Spleen (tissue), 11 donors: ENCODE measurements around the gene EEF1AKMT3. TPM values are rescaled to one million over a fixed set of nuclear protein-coding genes. Genes with fewer than 3 reads are reported as not detected.
A peak's percentile ranks its signal among the peaks of the same experiment; 100 is the strongest.

Experiments
- DNase-seq: peaks from one replicate; pipeline ENCODE4 v3.0.0-alpha.2; 2020
- H3K27ac ChIP-seq, 8 donors: fragments of 200-600 bp; sonication (generic) in 7 of 8; 1 replicate in 4 of 8; 2 replicates in 4 of 8; pipeline versions ENCODE4 v1.5.0 to v1.8.0; 2016 to 2021; ENCODE audit warnings: inconsistent platforms in 4 of 8, mild to moderate bottlenecking in 4 of 8, moderate library complexity in 1 of 8
- H3K27me3 ChIP-seq, 7 donors: fragments of 200-600 bp; sonication (generic) in 6 of 7; replicated peaks in 1 of 7; 1 replicate in 4 of 7; 2 replicates in 3 of 7; pipeline versions ENCODE4 v1.5.0 to v1.8.0; 2016 to 2021; ENCODE audit warnings: inconsistent platforms in 3 of 7, mild to moderate bottlenecking in 1 of 7
- H3K36me3 ChIP-seq, 6 donors: fragments of 200-600 bp; sonication (generic) in 5 of 6; 1 replicate in 4 of 6; 2 replicates in 2 of 6; pipeline versions ENCODE4 v1.5.0 to v1.8.0; 2016 to 2021; ENCODE audit warnings: inconsistent platforms in 2 of 6
- H3K4me1 ChIP-seq, 6 donors: fragments of 200-600 bp; sonication (generic) in 5 of 6; 1 replicate in 3 of 6; 2 replicates in 3 of 6; pipeline versions ENCODE4 v1.5.0 to v1.8.0; 2016 to 2021; ENCODE audit warnings: inconsistent platforms in 3 of 6
- H3K4me3 ChIP-seq, 8 donors: fragments of 200-600 bp; sonication (generic) in 7 of 8; 1 replicate in 4 of 8; 2 replicates in 4 of 8; pipeline versions ENCODE4 v1.5.0 to v1.8.0; 2016 to 2021; ENCODE audit warnings: inconsistent platforms in 4 of 8, mild to moderate bottlenecking in 4 of 8, moderate library complexity in 2 of 8
- H3K9me3 ChIP-seq, 8 donors: fragments of 200-600 bp; sonication (generic) in 7 of 8; 1 replicate in 4 of 8; 2 replicates in 4 of 8; pipeline versions ENCODE4 v1.5.0 to v1.8.0; 2016 to 2021; ENCODE audit warnings: inconsistent platforms in 4 of 8
- POLR2A ChIP-seq, 3 donors: fragments of 450-650 bp; IDR thresholded peaks; one replicate each; pipeline ENCODE4 v1.5.1; 2017; ENCODE audit warnings: antibody characterized with exemption in 3 of 3, mild to moderate bottlenecking in 1 of 3
- POLR2AphosphoS5 ChIP-seq, 3 donors: sonication (generic); formaldehyde crosslinking; IDR thresholded peaks; one replicate each; pipeline ENCODE4 v1.5.1; 2017; ENCODE audit warnings: antibody characterized with exemption in 3 of 3
- WGBS, 5 donors: extraction: QIAGEN DNeasy Blood & Tissue Kit in 3 of 5; methylation state at CpG; one replicate each; pipeline versions ENCODE4 v1.1.5 to v1.1.7; 2013 to 2018; 5-methylcytosine and 5-hydroxymethylcytosine counted together
- intact Hi-C: fragments of 100-400 bp; cut with DNase I; formaldehyde crosslinking; loops from one replicate; pipeline ENCODE4 v1.15.0; 2023; ENCODE audit warnings: low total_unique reads
- polyA plus RNA-seq, 3 donors: library from polyadenylated mRNA; stranded (reverse); fragments of 200-250 nt; gene quantifications; one replicate each; pipeline ENCODE4 v1.2.1, GENCODE V29; 2013
- total RNA-seq, 7 donors: library from RNA; depleted of rRNA in 3 of 7; stranded (reverse); fragments of >200 nt in 3 of 7; fragmentation: NEBNext Ultra II Directional in 4 of 7; extraction: Animal tissue kit (Norgen Biotek cat#: 25700) in 4 of 7; gene quantifications; one replicate each; pipeline versions ENCODE4 v1.1.0 to v1.2.1, GENCODE V29; 2016 to 2021
- TF ChIP-seq, protein P1 (sequence below), 11 experiments: fragments of 200-600 bp in 7 of 11; fragments of 450-650 bp in 4 of 11; sonication (generic) in 4 of 11; IDR thresholded peaks in 8 of 11; conservative IDR thresholded peaks in 3 of 11; 1 replicate in 7 of 11; 2 replicates in 4 of 11; pipeline versions ENCODE4 v1.4.0 to v1.8.0; 2016 to 2021; ENCODE audit warnings: antibody characterized with exemption in 11 of 11, inconsistent platforms in 4 of 11, mild to moderate bottlenecking in 1 of 11
- donor health status: healthy with polysubstance abuse.
- donor health status: DM: no; HTN: no; CAD: no; lungs with moderate emphysema.
- donor health status: DM: no; HTN: no; CAD: no.
- donor health status: Bipolar disorder and iron deficiency.
- donor health status: healthy.
- donor health status: DM: no; HTN: no; CAD: no.
- donor health status: DM: yes; HTN: yes; CAD: no.

Gene EEF1AKMT3
- total and polyA plus RNA-seq, 10 donors, result 1.2 to 9.5 (median 4.4) TPM

DNA sequence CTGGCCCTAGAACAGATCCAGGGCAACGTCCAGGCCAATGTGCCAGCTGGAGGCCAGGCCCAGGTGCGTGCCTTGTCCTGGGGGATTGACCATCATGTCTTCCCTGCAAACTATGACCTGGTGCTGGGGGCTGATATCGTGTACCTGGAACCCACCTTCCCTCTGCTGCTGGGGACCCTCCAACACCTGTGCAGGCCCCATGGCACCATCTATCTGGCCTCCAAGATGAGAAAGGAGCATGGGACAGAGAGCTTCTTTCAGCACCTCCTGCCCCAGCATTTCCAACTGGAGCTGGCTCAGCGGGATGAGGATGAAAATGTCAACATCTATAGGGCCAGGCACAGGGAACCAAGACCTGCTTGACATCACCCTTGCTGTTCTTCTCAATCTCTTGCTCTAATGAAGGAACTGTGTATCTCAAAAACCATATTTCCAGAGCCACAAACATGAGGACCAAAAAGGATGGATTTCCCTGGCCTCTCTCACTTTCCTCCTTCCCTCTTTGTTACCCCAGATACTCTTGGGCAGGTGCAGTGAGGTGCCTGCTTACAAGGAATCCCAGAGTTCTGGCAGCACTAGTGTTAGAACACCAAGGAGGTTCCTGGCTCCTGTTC lies 8.0 kb downstream of the EEF1AKMT3 start:
- H3K4me3 ChIP-seq, result no peak overlapping the region
- H3K36me3 ChIP-seq, result peaks cover 0 to 16% (median 4%) of the 10 kb centered on the region in 6 donors
- H3K27me3 ChIP-seq, result no peaks in the 10 kb centered on the region
- 83 to 94% (median 86%) methylated on average over 4 of the region's 4 CpGs for WGBS, 5 donors
- H3K27ac ChIP-seq, result peak overlapping the region in 4 of 8 donors; percentile 33 to 86 (median 84)
- no peak for DNase-seq
- intact Hi-C loops, result no loop called here
- no peaks in the 10 kb centered on the region for H3K9me3 ChIP-seq
- peaks cover 14 to 57% (median 41%) of the 10 kb centered on the region in 6 donors for H3K4me1 ChIP-seq
- TF ChIP-seq, protein P1, sequence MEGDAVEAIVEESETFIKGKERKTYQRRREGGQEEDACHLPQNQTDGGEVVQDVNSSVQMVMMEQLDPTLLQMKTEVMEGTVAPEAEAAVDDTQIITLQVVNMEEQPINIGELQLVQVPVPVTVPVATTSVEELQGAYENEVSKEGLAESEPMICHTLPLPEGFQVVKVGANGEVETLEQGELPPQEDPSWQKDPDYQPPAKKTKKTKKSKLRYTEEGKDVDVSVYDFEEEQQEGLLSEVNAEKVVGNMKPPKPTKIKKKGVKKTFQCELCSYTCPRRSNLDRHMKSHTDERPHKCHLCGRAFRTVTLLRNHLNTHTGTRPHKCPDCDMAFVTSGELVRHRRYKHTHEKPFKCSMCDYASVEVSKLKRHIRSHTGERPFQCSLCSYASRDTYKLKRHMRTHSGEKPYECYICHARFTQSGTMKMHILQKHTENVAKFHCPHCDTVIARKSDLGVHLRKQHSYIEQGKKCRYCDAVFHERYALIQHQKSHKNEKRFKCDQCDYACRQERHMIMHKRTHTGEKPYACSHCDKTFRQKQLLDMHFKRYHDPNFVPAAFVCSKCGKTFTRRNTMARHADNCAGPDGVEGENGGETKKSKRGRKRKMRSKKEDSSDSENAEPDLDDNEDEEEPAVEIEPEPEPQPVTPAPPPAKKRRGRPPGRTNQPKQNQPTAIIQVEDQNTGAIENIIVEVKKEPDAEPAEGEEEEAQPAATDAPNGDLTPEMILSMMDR (IDR thresholded peaks at IDR 0.05 in 8 of 11, conservative IDR thresholded peaks at IDR 0.05 in 3 of 11), result no peak
- TF ChIP-seq POLR2AphosphoS5 (IDR thresholded peaks at IDR 0.05), result no peak
- TF ChIP-seq POLR2A (IDR thresholded peaks at IDR 0.05), result no peak

DNA sequence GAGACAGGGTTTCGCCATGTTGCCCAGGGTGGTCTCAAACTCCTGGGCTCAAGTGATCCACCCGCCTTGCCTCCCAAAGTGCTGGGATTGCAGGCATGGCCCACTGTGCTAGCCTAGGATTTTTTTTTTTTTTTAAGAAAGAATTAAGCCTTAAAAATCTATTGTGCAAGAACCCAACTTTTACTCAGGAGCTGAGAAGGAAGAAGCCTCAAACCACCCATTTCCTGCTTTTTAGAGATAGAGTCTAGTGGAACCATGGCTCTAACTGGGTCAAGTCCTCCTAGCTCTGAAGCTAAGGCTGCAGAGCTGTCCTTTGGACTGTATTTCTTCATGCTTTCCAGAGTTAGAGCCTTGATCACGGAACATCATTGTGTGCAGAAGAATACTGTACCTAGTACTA lies 8.8 kb downstream of the EEF1AKMT3 start:
- peak overlapping the region in 5 of 8 donors; percentile 5 to 86 (median 83) for H3K27ac ChIP-seq
- WGBS, 5 donors, result 68 to 90% (median 83%) methylated on average over 3 of the region's 3 CpGs

DNA sequence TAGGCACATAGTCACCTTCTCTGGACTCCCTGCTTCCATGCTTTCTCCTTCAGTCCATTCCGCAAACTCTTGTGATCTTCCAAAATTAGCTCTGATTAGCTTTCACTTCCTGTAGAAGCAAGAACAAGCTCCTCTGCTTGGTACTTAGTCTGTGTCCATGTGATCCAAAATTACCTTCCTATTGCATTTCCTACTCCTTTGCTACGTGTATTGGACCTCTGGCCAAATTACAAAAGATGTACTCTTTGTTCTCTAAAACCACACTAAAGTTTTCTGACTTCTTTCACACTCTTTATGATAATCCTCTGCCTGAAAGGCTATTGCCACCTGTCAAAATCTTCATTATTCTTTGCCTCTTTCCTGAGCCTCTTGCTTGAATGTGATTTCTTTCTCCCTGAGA lies 9.4 kb downstream of the EEF1AKMT3 start:
- no peak for TF ChIP-seq POLR2AphosphoS5 (IDR thresholded peaks at IDR 0.05)
- TF ChIP-seq, protein P1 (IDR thresholded peaks at IDR 0.05 in 8 of 11, conservative IDR thresholded peaks at IDR 0.05 in 3 of 11), result no peak
- H3K4me3 ChIP-seq, result no peak overlapping the region
- WGBS, 5 donors, result 38 to 61% (median 52%) methylated on average over 2 of the region's 2 CpGs

More for the DNA sequence above, 8.8 kb downstream of the EEF1AKMT3 start:
- Histone ChIP-seq H3K4me1 (peaks cover 14 to 57% (median 41%) of the 10 kb centered on the region in 6 donors), H3K4me3 (no peak overlapping the region), H3K27me3 (no peaks in the 10 kb centered on the region), H3K9me3 (no peaks in the 10 kb centered on the region), H3K36me3 (peaks cover 0 to 25% (median 12%) of the 10 kb centered on the region in 6 donors)
- TF ChIP-seq POLR2A (IDR thresholded peaks at IDR 0.05), result no peak
- TF ChIP-seq, protein P1 (IDR thresholded peaks at IDR 0.05 in 8 of 11, conservative IDR thresholded peaks at IDR 0.05 in 3 of 11), result no peak
- TF ChIP-seq POLR2AphosphoS5 (IDR thresholded peaks at IDR 0.05), result no peak
- no peak for DNase-seq
- intact Hi-C loops, result no loop called here

DNA sequence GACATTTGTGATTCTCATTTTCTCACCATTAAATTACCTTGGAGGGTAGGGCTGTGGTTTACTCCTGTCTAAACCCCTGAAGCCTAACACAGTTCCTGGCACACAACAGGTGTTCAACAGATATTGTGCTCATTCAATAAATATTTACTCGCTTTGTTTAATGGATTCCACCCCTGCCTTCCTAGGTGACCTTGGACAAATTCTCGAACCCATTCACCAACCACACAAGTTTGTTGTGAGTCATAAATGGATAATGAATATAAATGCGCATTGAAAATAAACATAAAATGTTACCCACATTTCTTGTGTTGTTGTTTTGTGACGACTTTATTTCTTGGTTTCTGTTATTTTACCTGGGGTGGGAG lies 9.8 kb downstream of the EEF1AKMT3 start:
- TF ChIP-seq POLR2AphosphoS5 (IDR thresholded peaks at IDR 0.05) (no peak), POLR2A (IDR thresholded peaks at IDR 0.05) (no peak)
- TF ChIP-seq, protein P1 (IDR thresholded peaks at IDR 0.05 in 8 of 11, conservative IDR thresholded peaks at IDR 0.05 in 3 of 11), result no peak
- Histone ChIP-seq H3K27ac (peak overlapping the region in 6 of 8 donors; percentile 74 to 86 (median 82)), H3K36me3 (peaks cover 0 to 35% (median 22%) of the 10 kb centered on the region in 6 donors), H3K9me3 (no peaks in the 10 kb centered on the region), H3K4me1 (peaks cover 14 to 57% (median 41%) of the 10 kb centered on the region in 6 donors), H3K27me3 (no peaks in the 10 kb centered on the region), H3K4me3 (peak overlapping the region in 7 of 8 donors; percentile 64 to 98 (median 91))
- 19 to 27% (median 24%) methylated on average over 4 of the region's 4 CpGs for WGBS, 5 donors
- DNase-seq, result no peak
- intact Hi-C loops, result no loop called here

More for the DNA sequence above, 9.4 kb downstream of the EEF1AKMT3 start:
- Histone ChIP-seq H3K36me3 (peaks cover 0 to 30% (median 18%) of the 10 kb centered on the region in 6 donors), H3K9me3 (no peaks in the 10 kb centered on the region), H3K27ac (peak overlapping the region in 5 of 8 donors; percentile 5 to 86 (median 83)), H3K4me1 (peaks cover 14 to 57% (median 41%) of the 10 kb centered on the region in 6 donors), H3K27me3 (no peaks in the 10 kb centered on the region)
- intact Hi-C loops, result no loop called here
- no peak for DNase-seq
